Activated naive CD8-positive, alpha-beta T cell treated with anti-CD3 and anti-CD28 coated beads, Interleukin-2, amount 50 U/mL, for 24 hours (primary cell): ENCODE measurements around the gene SACS.

Experiments used
- ATAC-seq: fragments of 150-1000 bp; cut with Tn5 transposase; one replicate; pipeline ENCODE4 v1.10.0; 2021
- DNase-seq: peaks from one replicate; pipeline ENCODE4 v3.0.0; 2021
- H3K27ac Mint-ChIP-seq: one replicate; pipeline ENCODE4 v1.8.0; 2021; ENCODE audit warnings: mild to moderate bottlenecking, mixed read lengths
- H3K27me3 Mint-ChIP-seq: one replicate; pipeline ENCODE4 v1.8.0; 2021; ENCODE audit warnings: mixed read lengths
- H3K36me3 Mint-ChIP-seq: one replicate; pipeline ENCODE4 v1.8.0; 2021; ENCODE audit warnings: low read depth, mixed read lengths
- H3K4me1 Mint-ChIP-seq: one replicate; pipeline ENCODE4 v1.8.0; 2021; ENCODE audit warnings: mixed read lengths
- H3K4me3 Mint-ChIP-seq: one replicate; pipeline ENCODE4 v1.8.0; 2021; ENCODE audit warnings: mild to moderate bottlenecking, moderate library complexity, mixed read lengths
- H3K9me3 Mint-ChIP-seq: one replicate; pipeline ENCODE4 v1.8.0; 2021; ENCODE audit warnings: mixed read lengths

Gene SACS

DNA sequence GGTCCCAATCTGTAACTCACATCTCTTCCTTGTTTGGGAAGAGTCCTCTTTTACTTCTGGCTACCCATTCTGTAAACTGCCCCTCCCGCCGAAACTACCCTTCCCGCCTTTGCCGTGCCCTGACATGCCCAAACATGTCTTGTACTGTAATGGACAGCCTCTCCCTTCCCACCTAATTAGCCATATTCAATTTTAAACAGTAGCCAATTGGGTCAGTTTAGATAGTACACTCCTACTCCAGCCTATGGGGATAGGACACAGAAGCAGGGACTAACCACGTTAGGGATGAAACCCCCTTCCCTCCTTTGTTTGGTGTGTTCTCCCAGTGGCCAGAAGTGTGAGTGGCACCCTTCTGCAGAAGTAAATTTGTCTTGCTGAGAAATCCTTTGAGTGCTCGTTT lies 34.2 kb downstream of the SACS start:
- ATAC-seq: no peak
- no peak overlapping the region for H3K4me3 Mint-ChIP-seq
- H3K4me1 Mint-ChIP-seq: no peaks in the 10 kb centered on the region
- peaks cover 14% of the 10 kb centered on the region for H3K27me3 Mint-ChIP-seq
- no peaks in the 10 kb centered on the region for H3K36me3 Mint-ChIP-seq
- peaks cover 12% of the 10 kb centered on the region for H3K9me3 Mint-ChIP-seq
- no peak overlapping the region for H3K27ac Mint-ChIP-seq
- DNase-seq: no peak

DNA sequence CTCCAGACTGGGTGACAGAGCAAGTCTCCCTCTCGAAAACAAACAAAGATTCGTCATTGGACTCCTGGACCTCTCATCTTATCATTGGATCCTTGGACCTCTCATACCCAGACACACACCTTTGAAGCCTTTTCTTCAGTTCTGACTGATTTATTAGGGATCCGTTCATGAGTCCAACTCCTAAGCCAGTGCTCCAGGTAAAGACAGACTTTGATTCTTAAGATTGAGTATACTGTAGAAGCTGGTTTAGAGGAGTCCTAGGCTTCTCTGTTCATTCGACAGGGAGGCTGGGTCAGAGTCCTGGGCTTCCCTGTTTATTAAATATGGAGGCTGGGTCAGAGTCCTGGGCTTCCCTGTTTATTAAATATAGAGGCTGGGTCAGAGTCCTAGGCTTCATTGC lies 38.7 kb downstream of the SACS start:
- H3K4me1 Mint-ChIP-seq: peaks cover 5% of the 10 kb centered on the region
- H3K27me3 Mint-ChIP-seq: peaks cover 6% of the 10 kb centered on the region
- no peaks in the 10 kb centered on the region for H3K36me3 Mint-ChIP-seq
- H3K27ac Mint-ChIP-seq: no peak overlapping the region
- ATAC-seq (no peak), DNase-seq (no peak)
- peaks cover 9% of the 10 kb centered on the region for H3K9me3 Mint-ChIP-seq
- H3K4me3 Mint-ChIP-seq: no peak overlapping the region

DNA sequence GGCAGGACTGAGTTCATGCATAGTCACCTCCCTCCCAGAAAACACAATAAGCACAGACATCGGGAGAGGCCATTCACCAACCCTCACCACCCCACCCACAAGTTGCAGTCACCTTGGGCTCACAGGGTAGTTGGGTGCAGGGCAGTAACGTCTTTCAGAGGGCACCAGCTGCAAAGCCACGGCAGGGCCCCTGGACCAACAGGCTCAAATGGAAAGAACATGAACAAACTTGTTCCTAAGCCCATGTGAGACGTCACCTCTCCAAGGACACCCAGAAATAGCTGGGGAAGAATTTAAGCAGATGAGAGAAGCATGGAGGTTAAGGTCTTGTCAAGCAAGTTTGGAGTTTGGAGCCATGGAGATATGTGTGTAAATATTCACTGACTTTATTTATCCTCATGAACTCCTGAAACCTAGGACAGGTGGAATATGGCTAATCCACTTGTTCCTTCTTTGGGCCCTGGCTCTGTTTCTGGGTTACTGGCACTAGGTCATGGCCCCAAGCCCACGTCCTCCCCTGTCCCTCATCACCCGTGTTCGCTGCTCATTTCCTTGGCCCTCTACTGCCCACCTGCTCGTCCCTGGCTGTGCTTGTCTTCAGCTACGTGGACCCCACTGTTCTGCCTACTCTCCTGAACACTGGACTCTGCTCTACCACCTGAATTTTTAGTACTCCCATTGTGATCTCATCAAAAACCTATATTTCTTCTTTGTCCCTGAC lies 40.4 kb downstream of the SACS start:
- ATAC-seq (no peak), DNase-seq (no peak)
- no peaks in the 10 kb centered on the region for H3K36me3 Mint-ChIP-seq
- H3K9me3 Mint-ChIP-seq: no peaks in the 10 kb centered on the region
- peaks cover 5% of the 10 kb centered on the region for H3K4me1 Mint-ChIP-seq
- H3K27ac Mint-ChIP-seq: no peak overlapping the region
- H3K27me3 Mint-ChIP-seq: peaks cover 2% of the 10 kb centered on the region
- no peak overlapping the region for H3K4me3 Mint-ChIP-seq

DNA sequence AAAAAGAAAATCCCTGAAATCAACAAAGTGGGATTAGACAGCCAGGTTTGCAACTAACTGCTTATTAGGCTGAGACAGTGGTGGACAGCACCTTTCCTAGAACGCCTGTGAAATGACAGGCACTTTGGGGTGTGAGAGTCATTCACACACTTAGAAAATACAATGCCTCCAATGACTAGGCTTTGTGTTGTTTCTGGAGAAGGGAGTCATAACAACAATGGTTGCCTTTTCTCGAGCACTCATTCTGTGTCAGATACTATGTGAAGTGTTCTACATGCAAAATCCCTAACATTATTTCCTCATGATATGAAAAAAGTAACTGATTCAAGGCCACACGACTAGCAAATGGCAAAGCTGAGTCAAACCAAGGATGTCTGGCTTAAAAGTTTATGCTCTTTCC lies 41.2 kb downstream of the SACS start:
- Mint-ChIP-seq H3K9me3 (no peaks in the 10 kb centered on the region), H3K27me3 (peaks cover 2% of the 10 kb centered on the region), H3K4me3 (no peak overlapping the region), H3K27ac (no peak overlapping the region), H3K4me1 (peaks cover 5% of the 10 kb centered on the region), H3K36me3 (no peaks in the 10 kb centered on the region)
- DNase-seq (no peak), ATAC-seq (no peak)

DNA sequence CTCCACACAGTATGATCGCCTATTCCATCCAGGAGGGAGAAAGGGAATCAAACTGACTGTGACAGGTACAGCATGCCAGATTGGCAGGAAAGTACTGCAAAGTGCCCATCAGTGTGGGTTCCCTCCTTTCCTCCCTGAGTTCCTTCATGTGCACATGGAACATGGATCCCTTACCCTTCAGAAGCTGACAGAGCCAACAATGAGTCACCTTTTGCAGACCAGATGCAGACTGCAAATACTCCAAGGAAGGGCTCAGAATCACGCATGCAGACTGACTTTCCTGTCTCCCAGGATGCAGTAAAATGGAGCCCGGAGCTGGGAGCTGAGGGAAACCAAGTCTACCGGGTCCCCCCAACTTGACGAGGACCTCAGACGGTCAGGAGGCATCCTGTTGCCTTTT lies 41.8 kb downstream of the SACS start:
- Mint-ChIP-seq H3K27ac (no peak overlapping the region), H3K4me3 (no peak overlapping the region), H3K27me3 (peaks cover 2% of the 10 kb centered on the region), H3K4me1 (peaks cover 6% of the 10 kb centered on the region), H3K36me3 (peaks cover under 1% of the 10 kb centered on the region), H3K9me3 (peaks cover under 1% of the 10 kb centered on the region)
- ATAC-seq (no peak), DNase-seq (no peak)

DNA sequence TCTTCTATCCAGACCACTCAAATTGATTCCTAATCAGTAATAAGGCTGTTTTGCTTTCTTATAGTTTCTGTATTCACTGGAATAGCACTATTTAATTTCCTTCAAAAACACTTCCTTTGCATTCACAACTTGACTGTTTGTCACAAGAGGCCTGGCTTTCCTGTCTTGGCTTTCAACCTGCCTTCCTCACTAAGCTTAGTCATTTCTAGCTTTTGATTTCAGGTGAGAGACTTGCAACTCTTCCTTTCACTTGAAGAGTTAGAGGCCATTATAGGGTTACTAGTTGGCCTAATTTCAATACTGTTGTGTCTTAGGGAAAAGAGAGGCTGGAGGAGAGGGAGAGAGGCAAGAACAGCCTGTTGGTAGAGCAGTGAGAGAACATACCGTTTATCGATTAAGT lies 47.0 kb downstream of the SACS start:
- Mint-ChIP-seq H3K36me3 (peaks cover 2% of the 10 kb centered on the region), H3K4me3 (no peak overlapping the region), H3K27me3 (peaks cover 2% of the 10 kb centered on the region), H3K4me1 (peaks cover 34% of the 10 kb centered on the region), H3K27ac (peak overlapping the region; percentile 36), H3K9me3 (peaks cover 3% of the 10 kb centered on the region)
- ATAC-seq (no peak), DNase-seq (no peak)

DNA sequence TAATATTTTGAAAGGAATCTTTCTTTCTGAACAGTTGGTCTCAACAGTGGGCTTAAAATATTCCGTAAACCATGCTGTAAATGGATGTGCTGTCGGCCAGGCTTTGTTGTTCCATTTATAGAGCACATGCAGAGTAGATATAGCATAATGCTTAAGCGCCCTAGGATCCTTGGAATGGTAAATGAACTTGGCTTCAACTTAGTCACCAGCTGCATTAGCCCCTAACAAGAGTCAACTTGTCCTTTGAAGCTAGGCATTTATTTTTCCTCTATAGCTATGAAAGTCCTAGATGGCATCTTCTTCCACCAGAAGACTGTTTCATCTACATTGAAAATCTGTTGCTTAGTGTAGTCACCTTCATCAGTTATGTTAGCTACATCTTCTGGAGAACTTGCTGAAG lies 47.6 kb downstream of the SACS start:
- H3K4me3 Mint-ChIP-seq: no peak overlapping the region
- H3K9me3 Mint-ChIP-seq: peaks cover 3% of the 10 kb centered on the region
- no peak overlapping the region for H3K27ac Mint-ChIP-seq
- DNase-seq (no peak), ATAC-seq (no peak)
- peaks cover 2% of the 10 kb centered on the region for H3K36me3 Mint-ChIP-seq
- H3K27me3 Mint-ChIP-seq: peaks cover 2% of the 10 kb centered on the region
- peaks cover 34% of the 10 kb centered on the region for H3K4me1 Mint-ChIP-seq

DNA sequence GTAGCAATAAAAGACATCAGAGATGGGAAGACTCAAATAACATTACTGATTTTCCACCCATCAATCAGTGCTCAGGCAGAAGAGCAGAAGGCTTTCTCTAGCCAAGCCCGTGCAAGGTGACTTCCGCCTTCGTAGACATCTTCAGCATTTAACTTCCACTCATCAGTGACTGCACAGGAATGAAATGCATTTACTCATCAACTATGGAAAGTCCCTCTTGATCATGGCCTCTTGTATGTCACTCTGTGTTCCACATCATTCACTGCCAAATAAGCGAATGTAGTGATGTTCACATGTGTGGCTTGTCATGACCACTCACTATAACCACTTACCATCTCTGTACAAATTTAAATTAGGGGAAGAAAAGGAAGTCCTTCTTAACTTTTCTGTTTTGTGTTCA lies 49.4 kb downstream of the SACS start:
- no peak overlapping the region for H3K4me3 Mint-ChIP-seq
- H3K9me3 Mint-ChIP-seq: peaks cover 3% of the 10 kb centered on the region
- H3K36me3 Mint-ChIP-seq: peaks cover 2% of the 10 kb centered on the region
- peak; percentile 20 for DNase-seq
- H3K27ac Mint-ChIP-seq: peak overlapping the region; percentile 57
- H3K4me1 Mint-ChIP-seq: peaks cover 45% of the 10 kb centered on the region
- H3K27me3 Mint-ChIP-seq: peaks cover 4% of the 10 kb centered on the region
- peak; percentile 98 for ATAC-seq

DNA sequence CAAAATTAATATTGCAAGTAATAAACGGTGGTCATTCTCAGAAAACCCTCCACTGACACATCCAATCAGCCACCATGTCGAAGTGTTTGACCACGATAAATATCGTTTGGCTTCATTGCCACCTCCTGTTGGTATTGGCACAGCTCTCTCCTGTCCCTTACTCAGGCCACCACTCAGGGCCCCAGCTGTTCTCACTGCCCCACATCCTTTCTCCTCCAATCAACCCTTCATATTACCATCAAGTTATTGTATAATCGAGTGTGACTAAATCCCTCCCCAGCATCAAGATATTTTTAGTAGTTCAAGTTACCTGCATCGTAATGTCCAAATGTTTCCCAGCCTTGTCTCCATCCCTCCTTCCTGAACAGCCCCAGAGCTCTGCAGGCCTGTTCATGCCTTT lies 50.4 kb downstream of the SACS start:
- DNase-seq: no peak
- H3K36me3 Mint-ChIP-seq: peaks cover 2% of the 10 kb centered on the region
- H3K4me3 Mint-ChIP-seq: no peak overlapping the region
- peaks cover 3% of the 10 kb centered on the region for H3K9me3 Mint-ChIP-seq
- peaks cover 55% of the 10 kb centered on the region for H3K4me1 Mint-ChIP-seq
- no peak for ATAC-seq
- peaks cover 4% of the 10 kb centered on the region for H3K27me3 Mint-ChIP-seq
- H3K27ac Mint-ChIP-seq: peak overlapping the region; percentile 57

DNA sequence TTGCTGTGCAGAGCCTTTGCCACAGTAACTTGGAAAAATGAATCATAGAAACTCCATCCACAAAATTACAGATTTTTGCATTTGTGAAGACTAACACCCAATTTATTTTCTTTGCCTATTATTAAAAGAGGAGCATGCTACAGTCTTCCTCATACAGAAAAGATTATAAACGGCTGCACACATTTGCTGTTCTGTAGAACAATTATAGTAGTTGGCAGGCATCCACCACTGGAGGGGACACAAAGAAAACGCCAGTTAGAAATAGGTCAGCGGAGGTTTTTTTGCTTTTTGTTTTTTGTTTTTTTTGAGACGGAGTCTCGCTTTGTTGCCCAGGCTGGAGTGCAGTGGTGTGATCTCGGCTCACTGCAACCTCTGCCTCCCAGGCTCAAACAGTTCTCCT lies 51.6 kb downstream of the SACS start:
- no peak overlapping the region for H3K4me3 Mint-ChIP-seq
- ATAC-seq: no peak
- H3K9me3 Mint-ChIP-seq: peaks cover 3% of the 10 kb centered on the region

DNA sequence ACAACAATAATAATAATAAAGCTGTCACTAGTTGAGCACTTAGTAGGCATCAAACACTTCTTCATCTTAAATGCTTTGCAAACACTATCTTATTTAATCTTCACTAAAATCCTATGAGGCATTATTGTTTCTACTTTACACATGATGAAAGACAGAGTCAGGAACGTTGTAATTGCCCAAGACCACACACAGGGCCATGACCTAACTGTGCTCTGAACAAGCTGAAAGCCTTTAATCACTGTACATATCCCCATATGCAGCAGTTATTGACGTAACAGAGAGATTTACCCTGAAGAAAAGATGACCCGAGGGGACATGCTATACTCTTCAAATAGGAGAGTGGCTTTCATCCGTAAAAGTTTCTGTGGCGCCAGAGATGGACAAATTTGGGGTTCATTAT lies 53.0 kb downstream of the SACS start:
- H3K36me3 Mint-ChIP-seq: no peaks in the 10 kb centered on the region
- no peak overlapping the region for H3K27ac Mint-ChIP-seq
- peaks cover 69% of the 10 kb centered on the region for H3K4me1 Mint-ChIP-seq
- ATAC-seq: no peak
- peaks cover 4% of the 10 kb centered on the region for H3K27me3 Mint-ChIP-seq
- no peaks in the 10 kb centered on the region for H3K9me3 Mint-ChIP-seq
- no peak for DNase-seq
- H3K4me3 Mint-ChIP-seq: no peak overlapping the region

More for the DNA sequence above, 51.6 kb downstream of the SACS start:
- Mint-ChIP-seq H3K27ac (no peak overlapping the region), H3K36me3 (peaks cover 2% of the 10 kb centered on the region), H3K4me1 (peaks cover 67% of the 10 kb centered on the region), H3K27me3 (peaks cover 4% of the 10 kb centered on the region)
- DNase-seq: no peak

DNA sequence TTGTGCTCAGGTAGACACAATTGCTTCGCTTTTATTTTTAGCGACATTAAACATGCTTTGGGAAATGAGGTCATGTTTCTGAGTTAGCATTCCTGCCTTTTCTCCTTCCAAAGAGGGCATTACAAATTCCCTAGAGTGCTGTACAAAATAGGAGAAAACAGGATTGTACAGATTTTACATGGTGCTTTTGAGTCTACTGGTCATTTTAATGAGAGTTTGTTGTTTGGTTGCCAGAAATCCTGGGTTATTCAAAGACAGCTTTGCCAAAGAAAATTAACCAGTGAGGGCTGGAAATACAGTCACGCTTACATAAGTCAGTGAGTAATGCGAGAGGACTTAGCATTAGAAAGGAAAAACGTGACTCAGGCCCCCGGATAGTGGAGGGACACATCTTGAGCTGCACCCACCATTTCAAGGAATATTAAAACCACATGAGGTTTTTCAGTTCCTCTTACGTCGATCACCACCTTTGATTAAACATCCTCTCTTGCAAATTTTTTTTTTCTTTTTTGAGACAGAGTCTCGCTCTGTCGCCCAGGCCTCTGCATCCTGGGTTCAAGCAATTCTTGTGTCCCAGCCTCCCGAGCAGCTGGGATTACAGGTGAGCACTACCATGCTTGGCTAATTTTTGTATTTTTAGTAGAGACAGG lies 55.4 kb downstream of the SACS start:
- Mint-ChIP-seq H3K4me1 (peaks cover 60% of the 10 kb centered on the region), H3K27me3 (peaks cover 3% of the 10 kb centered on the region), H3K9me3 (no peaks in the 10 kb centered on the region), H3K27ac (peak overlapping the region; percentile 81), H3K4me3 (peak overlapping the region; percentile 49), H3K36me3 (peaks cover 8% of the 10 kb centered on the region)
- DNase-seq (peak; percentile 57), ATAC-seq (peak; percentile 51)

DNA sequence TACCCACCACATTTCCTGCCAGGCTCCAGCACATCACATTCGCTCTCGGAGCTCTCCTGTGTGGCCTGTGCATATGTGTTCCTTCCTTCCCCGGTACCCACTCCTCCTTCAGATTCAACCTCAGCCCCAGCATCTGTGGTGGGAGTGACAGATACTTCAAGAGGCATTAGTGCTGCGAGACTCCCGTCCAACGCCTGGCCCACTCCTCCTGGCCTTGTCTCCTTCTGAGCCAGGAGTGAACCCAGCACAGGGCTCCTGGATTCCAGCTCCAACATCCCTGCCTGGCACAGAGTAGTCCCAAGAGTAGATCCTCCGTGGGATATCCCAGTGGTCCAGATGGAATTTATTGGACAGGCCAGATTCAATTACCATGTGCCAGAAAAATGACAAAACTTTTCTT lies 55.9 kb downstream of the SACS start:
- peaks cover 14% of the 10 kb centered on the region for H3K36me3 Mint-ChIP-seq
- no peak for DNase-seq
- no peaks in the 10 kb centered on the region for H3K9me3 Mint-ChIP-seq
- H3K27me3 Mint-ChIP-seq: peaks cover 2% of the 10 kb centered on the region
- no peak for ATAC-seq
- H3K4me1 Mint-ChIP-seq: peaks cover 64% of the 10 kb centered on the region
- no peak overlapping the region for H3K4me3 Mint-ChIP-seq
- peak overlapping the region; percentile 81 for H3K27ac Mint-ChIP-seq

DNA sequence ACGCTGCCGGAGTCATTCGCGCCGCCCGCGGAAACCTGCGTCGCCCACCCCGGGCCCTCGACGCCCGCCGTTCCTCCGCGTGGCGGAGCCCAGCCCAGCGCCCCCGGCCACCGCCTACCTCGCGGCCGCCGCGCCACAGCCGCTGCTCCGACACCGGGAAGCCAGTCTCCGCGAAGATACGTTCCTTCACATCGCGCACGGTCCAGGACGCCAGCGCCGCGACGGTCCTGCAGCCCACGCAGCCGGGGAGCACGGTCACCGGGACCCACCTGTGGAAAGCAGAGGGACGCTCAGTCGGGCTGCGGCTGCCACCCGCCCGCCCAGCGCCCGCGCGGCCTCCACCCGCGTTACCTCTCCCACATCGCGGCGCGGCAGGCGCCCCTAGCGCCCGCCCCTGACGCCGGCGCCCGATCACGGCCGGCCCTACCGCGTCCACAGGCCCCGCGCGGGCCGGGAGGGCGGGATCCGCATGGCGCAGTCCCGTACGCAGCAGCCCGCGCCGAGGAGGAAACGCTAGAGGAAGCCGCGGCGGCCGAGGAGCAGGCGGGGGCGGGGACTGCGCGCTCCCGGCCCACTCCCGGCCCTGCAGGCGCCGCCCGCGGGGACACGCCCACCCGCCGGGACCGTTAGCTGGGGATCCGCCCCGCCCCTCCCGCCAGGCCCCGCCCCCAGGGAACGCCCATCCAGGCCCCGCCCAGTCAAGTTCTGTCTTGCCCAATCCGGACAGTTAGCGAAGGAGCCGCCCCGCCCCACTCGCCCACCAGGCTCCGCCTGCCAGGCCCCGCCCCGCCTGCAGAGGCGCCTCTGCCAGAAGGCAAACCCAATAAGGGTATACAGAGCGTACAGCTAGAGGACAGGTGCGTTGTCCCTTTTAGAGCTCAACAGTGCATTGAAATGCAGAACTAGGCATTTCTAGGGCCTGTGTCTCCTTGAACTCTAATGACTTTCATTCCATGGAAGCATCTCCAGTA lies 58.2 kb downstream of the SACS start:
- ATAC-seq (peak; percentile 89), DNase-seq (peak; percentile 97)
- Mint-ChIP-seq H3K9me3 (no peaks in the 10 kb centered on the region), H3K27me3 (no peaks in the 10 kb centered on the region), H3K36me3 (peaks cover 32% of the 10 kb centered on the region), H3K4me3 (peak overlapping the region; percentile 78), H3K4me1 (peaks cover 70% of the 10 kb centered on the region), H3K27ac (peak overlapping the region; percentile 69)
